Neural crest cell (in vitro differentiated cells): ENCODE data around the gene CWC22. TPM values are rescaled to one million over a fixed set of nuclear protein-coding genes. Genes with fewer than 3 reads are reported as not detected.

Experiments
- DNase-seq: peaks from one replicate; pipeline ENCODE4 v3.0.0; 2021; ENCODE audit warnings: low read depth, mixed read lengths, low spot score
- H3K27ac Mint-ChIP-seq: one replicate; pipeline ENCODE4 v1.8.0; 2021; ENCODE audit warnings: mild to moderate bottlenecking, mixed read lengths; ENCODE audit not compliant: unreplicated experiment
- H3K27me3 Mint-ChIP-seq: 2 replicates; pipeline ENCODE4 v1.8.0; 2021; ENCODE audit warnings: low read depth, mild to moderate bottlenecking, mixed read lengths
- H3K36me3 Mint-ChIP-seq: 2 replicates; pipeline ENCODE4 v1.8.0; 2021; ENCODE audit warnings: low read depth, mild to moderate bottlenecking, mixed read lengths
- H3K4me1 Mint-ChIP-seq: 2 replicates; pipeline ENCODE4 v1.8.0; 2021; ENCODE audit warnings: mixed read lengths
- H3K4me3 Mint-ChIP-seq: one replicate; pipeline ENCODE4 v1.8.0; 2021; ENCODE audit warnings: mild to moderate bottlenecking, mixed read lengths
- H3K9me3 Mint-ChIP-seq: 2 replicates; pipeline ENCODE4 v1.8.0; 2021; ENCODE audit warnings: mixed read lengths
- total RNA-seq: library from RNA; stranded (reverse); gene quantifications from 2 replicates; pipeline ENCODE4 v1.2.1, GENCODE V29; 2021
- TF ChIP-seq, protein P1 (sequence below): fragments of 200-600 bp; sonication (generic); conservative IDR thresholded peaks from 2 replicates; pipeline ENCODE4 v1.5.0; 2021; ENCODE audit warnings: antibody characterized with exemption, mild to moderate bottlenecking

CWC22 gene
- total RNA-seq, 1 donor from 2014 or later: 25.8 TPM

DNA sequence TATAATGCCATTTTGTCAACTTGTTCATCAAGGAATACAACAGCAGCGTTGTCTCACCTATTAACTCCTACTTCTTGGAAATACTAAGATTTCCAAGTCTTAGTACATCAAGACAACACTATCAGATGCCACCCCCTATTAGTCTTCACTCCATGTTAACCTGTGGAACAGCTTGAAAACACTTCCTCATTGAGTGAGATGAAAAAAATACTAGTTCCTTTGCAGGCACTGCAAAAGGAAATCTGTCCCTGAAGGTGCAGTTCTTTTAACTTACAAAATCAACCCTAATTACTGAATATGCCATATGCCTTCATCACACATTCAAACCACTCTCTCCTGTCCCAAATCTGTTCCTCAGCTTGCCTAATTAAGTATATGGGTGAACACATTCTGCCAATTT is 4.0 kb downstream of the CWC22 start:
- Mint-ChIP-seq H3K4me1 (peaks cover 15% of the 10 kb centered on the region), H3K9me3 (no peaks in the 10 kb centered on the region), H3K27me3 (no peaks in the 10 kb centered on the region), H3K4me3 (peak overlapping the region; percentile 26), H3K36me3 (no peaks in the 10 kb centered on the region), H3K27ac (no peak overlapping the region)
- DNase-seq: no peak
- TF ChIP-seq, protein P1, sequence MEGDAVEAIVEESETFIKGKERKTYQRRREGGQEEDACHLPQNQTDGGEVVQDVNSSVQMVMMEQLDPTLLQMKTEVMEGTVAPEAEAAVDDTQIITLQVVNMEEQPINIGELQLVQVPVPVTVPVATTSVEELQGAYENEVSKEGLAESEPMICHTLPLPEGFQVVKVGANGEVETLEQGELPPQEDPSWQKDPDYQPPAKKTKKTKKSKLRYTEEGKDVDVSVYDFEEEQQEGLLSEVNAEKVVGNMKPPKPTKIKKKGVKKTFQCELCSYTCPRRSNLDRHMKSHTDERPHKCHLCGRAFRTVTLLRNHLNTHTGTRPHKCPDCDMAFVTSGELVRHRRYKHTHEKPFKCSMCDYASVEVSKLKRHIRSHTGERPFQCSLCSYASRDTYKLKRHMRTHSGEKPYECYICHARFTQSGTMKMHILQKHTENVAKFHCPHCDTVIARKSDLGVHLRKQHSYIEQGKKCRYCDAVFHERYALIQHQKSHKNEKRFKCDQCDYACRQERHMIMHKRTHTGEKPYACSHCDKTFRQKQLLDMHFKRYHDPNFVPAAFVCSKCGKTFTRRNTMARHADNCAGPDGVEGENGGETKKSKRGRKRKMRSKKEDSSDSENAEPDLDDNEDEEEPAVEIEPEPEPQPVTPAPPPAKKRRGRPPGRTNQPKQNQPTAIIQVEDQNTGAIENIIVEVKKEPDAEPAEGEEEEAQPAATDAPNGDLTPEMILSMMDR: no peak

DNA sequence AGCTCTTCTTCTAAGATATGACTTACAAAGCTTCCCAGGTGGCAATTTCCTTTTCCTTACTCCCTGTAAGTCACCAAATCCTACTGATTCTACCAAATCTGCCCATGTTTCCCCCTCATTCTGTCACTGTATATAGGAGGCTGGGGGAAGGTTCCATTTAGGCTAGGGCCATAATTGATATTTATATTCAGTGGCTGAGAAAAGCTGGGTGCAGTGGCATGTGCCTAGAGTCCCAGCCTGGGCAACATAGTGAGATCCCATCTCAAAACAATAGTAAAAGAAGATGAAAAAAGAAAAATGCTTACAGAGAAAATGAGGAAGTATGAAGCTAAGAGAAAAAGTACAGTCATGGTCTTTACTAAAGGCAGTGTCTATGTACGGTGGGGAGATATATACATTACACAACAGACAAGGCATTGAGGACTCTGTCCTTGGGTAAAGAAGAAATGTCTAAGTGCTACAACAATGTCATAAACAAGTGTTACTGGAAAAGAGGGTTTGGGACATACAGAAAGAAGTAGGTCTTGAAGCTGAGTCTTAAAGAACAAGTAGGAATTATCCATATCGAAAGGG is 4.8 kb downstream of the CWC22 start:
- Mint-ChIP-seq H3K9me3 (no peaks in the 10 kb centered on the region), H3K27me3 (no peaks in the 10 kb centered on the region), H3K36me3 (no peaks in the 10 kb centered on the region), H3K4me3 (peak overlapping the region; percentile 2), H3K27ac (no peak overlapping the region), H3K4me1 (peaks cover 12% of the 10 kb centered on the region)
- TF ChIP-seq, protein P1: no peak
- no peak for DNase-seq

DNA sequence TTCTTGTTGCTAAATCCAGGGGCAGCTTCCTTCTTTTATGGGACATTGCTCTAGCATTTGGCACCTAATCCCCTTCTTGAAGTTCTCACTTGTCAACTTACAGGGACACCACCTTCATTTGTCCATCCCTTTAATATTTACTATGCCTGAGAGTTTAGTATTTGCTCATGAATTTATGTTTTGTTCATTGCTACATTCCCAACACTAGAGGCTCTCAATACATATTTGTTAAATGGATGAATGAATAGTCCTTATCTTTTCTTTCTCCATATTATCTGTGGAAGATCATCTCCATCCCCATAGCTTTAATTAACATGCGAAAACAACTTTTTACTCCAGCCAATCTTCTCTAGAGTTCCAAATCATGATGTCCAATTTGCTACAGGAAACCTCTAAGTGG is 5.4 kb downstream of the CWC22 start:
- Mint-ChIP-seq H3K9me3 (no peaks in the 10 kb centered on the region), H3K27me3 (no peaks in the 10 kb centered on the region), H3K4me1 (peaks cover 8% of the 10 kb centered on the region), H3K4me3 (no peak overlapping the region), H3K27ac (no peak overlapping the region), H3K36me3 (no peaks in the 10 kb centered on the region)
- TF ChIP-seq, protein P1: no peak
- DNase-seq: no peak

DNA sequence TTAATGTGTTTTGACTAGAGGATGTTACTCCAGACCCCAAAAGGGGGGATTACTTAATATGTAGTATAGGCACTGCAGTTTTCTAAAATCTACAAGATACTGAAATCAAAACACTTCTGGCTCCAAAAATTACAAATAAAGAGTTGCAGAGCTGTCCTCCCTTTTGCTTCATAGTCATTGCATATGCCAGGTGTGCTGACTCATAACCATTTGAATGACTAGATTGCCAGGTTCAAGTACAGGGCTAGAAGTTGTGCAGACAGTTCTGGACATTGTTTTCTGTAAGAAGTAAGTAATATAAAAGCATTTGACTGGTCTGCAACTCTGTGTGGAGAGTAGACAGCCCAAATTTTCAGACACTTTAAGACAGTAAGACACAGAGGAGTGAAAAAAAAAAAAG is 6.7 kb downstream of the CWC22 start:
- no peaks in the 10 kb centered on the region for H3K27me3 Mint-ChIP-seq
- H3K4me3 Mint-ChIP-seq: no peak overlapping the region
- DNase-seq: no peak
- no peak overlapping the region for H3K27ac Mint-ChIP-seq
- H3K36me3 Mint-ChIP-seq: no peaks in the 10 kb centered on the region
- TF ChIP-seq, protein P1: no peak
- H3K4me1 Mint-ChIP-seq: peaks cover 6% of the 10 kb centered on the region
- no peaks in the 10 kb centered on the region for H3K9me3 Mint-ChIP-seq

DNA sequence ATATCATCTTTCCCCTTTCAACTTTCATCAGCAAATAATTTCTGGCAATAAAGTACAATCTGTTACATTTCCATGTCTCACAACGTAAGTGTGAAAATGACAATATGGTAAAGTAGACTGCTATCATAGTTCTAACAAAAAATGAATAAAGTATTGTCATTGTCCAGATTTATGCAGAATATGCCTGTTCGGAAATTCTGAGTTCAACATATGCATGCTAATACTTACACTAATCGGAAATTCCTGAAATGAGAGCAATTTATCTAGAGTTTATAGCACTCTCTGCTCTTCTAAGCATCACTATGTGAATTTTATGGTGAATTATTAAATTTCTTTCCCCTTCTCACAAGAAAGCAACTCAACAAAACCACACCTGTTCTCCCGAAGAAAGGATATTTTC is 8.1 kb downstream of the CWC22 start:
- peaks cover 6% of the 10 kb centered on the region for H3K4me1 Mint-ChIP-seq
- TF ChIP-seq, protein P1: no peak
- no peak overlapping the region for H3K27ac Mint-ChIP-seq
- no peaks in the 10 kb centered on the region for H3K27me3 Mint-ChIP-seq
- H3K9me3 Mint-ChIP-seq: no peaks in the 10 kb centered on the region
- DNase-seq: no peak
- no peaks in the 10 kb centered on the region for H3K36me3 Mint-ChIP-seq
- no peak overlapping the region for H3K4me3 Mint-ChIP-seq
